Glomerular visceral epithelial cell (primary cell): ENCODE data around the gene TSPY4.
"Not testable (repeated sequence)": the region's sequence is repeated elsewhere in the genome, so short reads cannot be mapped to it uniquely, and the experiment has no call there.

ENCODE experiments used
- DNase-seq: peaks from one replicate; pipeline ENCODE4 v3.0.0-alpha.2; 2016; ENCODE audit errors: extremely low spot score

TSPY4 gene

GRCh38 chrY:9337164-9337563 is at the start of gene TSPY4:
Gene TSPY4 (plus strand): TSS chrY:9337464. CDS start chrY:9337510, 46 bp downstream.
- not testable (repeated sequence) for DNase-seq

GRCh38 chrY:9320996-9321395 is 16.3 kb upstream of the TSPY4 start:
- DNase-seq: no peak

GRCh38 chrY:9357497-9357896 is 20.2 kb downstream of the TSPY4 start, which contains the start of gene TSPY8:
Gene TSPY8 (plus strand): TSS chrY:9357797. CDS start chrY:9357843, 46 bp downstream.
- not testable (repeated sequence) for DNase-seq
